HCT116 (cell line): ENCODE measurements around the gene KRT86. TPM values are rescaled to one million over a fixed set of nuclear protein-coding genes. Genes with fewer than 3 reads are reported as not detected.
A peak's percentile ranks its signal among the peaks of the same experiment; 100 is the strongest.

ENCODE experiments used
- ATAC-seq: fragments of 200-7000 bp; cut with Tn5 transposase; 2 replicates; pipeline ENCODE4 v1.9.1; 2020; ENCODE audit warnings: mild to moderate bottlenecking, moderate library complexity
- BruUV-seq: library from RNA; stranded (reverse); fragments of 400-500 nt; replicated peaks from 2 replicates; lab custom pipeline; 2021; lab: Mats Ljungman, UMichigan
- CTCF ChIA-PET: fragments of 300-600 bp; sonication (Branson Sonifier 250); formaldehyde crosslinking; loops from one replicate; lab custom pipeline; 2021; ENCODE audit warnings: antibody characterized with exemption; lab: Charles Lee
- POLR2A ChIA-PET: fragments of 300-600, 350-600 bp; sonication (Branson Sonifier 250); formaldehyde crosslinking; loops from one replicate; lab custom pipeline; 2021; ENCODE audit warnings: antibody characterized with exemption; lab: Charles Lee
- RAD21 ChIA-PET, 2 experiments: fragments of 300-600 bp; sonication (Branson Sonifier 250); formaldehyde crosslinking; loops; one replicate each; lab custom pipeline; 2023; ENCODE audit warnings: low total read pairs in 2 of 2; ENCODE audit not compliant: uncharacterized antibody in 2 of 2, unreplicated experiment in 2 of 2, low non-redundant PET in 1 of 2; lab: Charles Lee
- DNase-seq: peaks from one replicate; pipeline ENCODE4 v3.0.0-alpha.2; 2010; ENCODE audit warnings: low read depth, low spot score
- H2AFZ ChIP-seq: fragments of 200-600 bp; shearing (Covaris generic), sonication (generic); 2 replicates; pipeline ENCODE4 v1.6.1; 2017; ENCODE audit warnings: low read depth, mixed run types, mixed read lengths, antibody characterized with exemption, low read length; ENCODE audit not compliant: poor library complexity, severe bottlenecking
- H3K27ac ChIP-seq: 2 replicates; pipeline ENCODE4 v1.5.1; 2012; ENCODE audit warnings: low read depth, low read length
- H3K27me3 ChIP-seq: fragments of 200-600 bp; sonication (generic); 2 replicates; pipeline ENCODE4 v1.6.1; 2016; ENCODE audit warnings: mixed run types, low read length, mixed read lengths; ENCODE audit not compliant: insufficient read depth
- H3K36me3 ChIP-seq, 2 experiments: fragments of 200-500 bp in 1 of 2; fragments of 200-600 bp in 1 of 2; sonication (Bioruptor generic) in 1 of 2; sonication (generic) in 1 of 2; 2 replicates each; pipeline versions ENCODE4 v1.5.1 to v1.6.1; 2014 to 2016; ENCODE audit warnings: low read length in 2 of 2, inconsistent platforms in 1 of 2, mixed read lengths in 1 of 2, mixed run types in 1 of 2; ENCODE audit not compliant: insufficient read depth in 2 of 2, control insufficient read depth in 1 of 2
- H3K4me1 ChIP-seq, 2 experiments: fragments of 200-600 bp in 1 of 2; sonication (generic) in 1 of 2; 2 replicates each; pipeline versions ENCODE4 v1.5.1 to v1.6.1; 2012 to 2017; ENCODE audit warnings: low read length in 2 of 2, inconsistent platforms in 1 of 2, mild to moderate bottlenecking in 1 of 2, mixed read lengths in 1 of 2, mixed run types in 1 of 2, moderate library complexity in 1 of 2; ENCODE audit not compliant: insufficient read depth in 2 of 2, control insufficient read depth in 1 of 2
- H3K4me2 ChIP-seq: fragments of 200-600 bp; sonication (generic); 2 replicates; pipeline ENCODE4 v1.6.1; 2017; ENCODE audit warnings: mixed run types, low read length, mixed read lengths
- H3K4me3 ChIP-seq, 2 experiments: fragments of 200-600 bp in 1 of 2; sonication (generic) in 1 of 2; replicated peaks in 1 of 2; 2 replicates each; pipeline ENCODE4 v1.5.1; 2011 to 2016; ENCODE audit warnings: low read length in 2 of 2, control low read depth in 1 of 2, low read depth in 1 of 2, mild to moderate bottlenecking in 1 of 2, mixed read lengths in 1 of 2, mixed run types in 1 of 2
- H3K79me2 ChIP-seq: fragments of 200-600 bp; sonication (generic); 2 replicates; pipeline ENCODE4 v1.6.1; 2017; ENCODE audit warnings: mild to moderate bottlenecking, mixed run types, low read length, moderate library complexity, mixed read lengths; ENCODE audit not compliant: insufficient read depth
- H3K9ac ChIP-seq: fragments of 200-600 bp; sonication (generic); 2 replicates; pipeline ENCODE4 v1.6.1; 2016; ENCODE audit warnings: low read length, mixed read lengths
- H3K9me2 ChIP-seq: fragments of 200-600 bp; sonication (generic), shearing (Covaris generic); 2 replicates; pipeline ENCODE4 v1.6.1; 2017; ENCODE audit warnings: mixed run types, mild to moderate bottlenecking, moderate library complexity; ENCODE audit not compliant: insufficient read depth
- H3K9me3 ChIP-seq, 2 experiments: fragments of 200-500 bp in 1 of 2; fragments of 200-600 bp in 1 of 2; sonication (Bioruptor generic) in 1 of 2; sonication (generic) in 1 of 2; 2 replicates each; pipeline ENCODE4 v1.6.1; 2014 to 2017; ENCODE audit warnings: low read length in 2 of 2, mixed read lengths in 2 of 2, inconsistent platforms in 1 of 2, low read depth in 1 of 2, mild to moderate bottlenecking in 1 of 2, mixed run types in 1 of 2, moderate library complexity in 1 of 2; ENCODE audit not compliant: control insufficient read depth in 1 of 2, insufficient read depth in 1 of 2
- H4K20me1 ChIP-seq: fragments of 200-600 bp; sonication (generic), shearing (Covaris generic); 2 replicates; pipeline ENCODE4 v1.6.1; 2017; ENCODE audit warnings: mixed run types, mild to moderate bottlenecking, moderate library complexity; ENCODE audit not compliant: insufficient read depth
- CBX3 ChIP-seq: IDR thresholded peaks from 2 replicates; pipeline ENCODE4 v1.6.1; 2012; ENCODE audit warnings: low read depth
- CEBPB ChIP-seq: IDR thresholded peaks from 2 replicates; pipeline ENCODE4 v1.6.1; 2012; ENCODE audit warnings: low read depth
- EGR1 ChIP-seq: IDR thresholded peaks from 2 replicates; pipeline ENCODE4 v1.6.1; 2012; ENCODE audit warnings: low read depth
- ELF1 ChIP-seq: IDR thresholded peaks from 2 replicates; pipeline ENCODE4 v1.6.1; 2012; ENCODE audit warnings: low read depth, borderline replicate concordance
- FOSL1 ChIP-seq: IDR thresholded peaks from 2 replicates; pipeline ENCODE4 v1.6.1; 2012; ENCODE audit warnings: low read depth
- POLR2A ChIP-seq: IDR thresholded peaks from 2 replicates; pipeline ENCODE4 v1.7.0; 2011; ENCODE audit warnings: borderline replicate concordance; ENCODE audit not compliant: insufficient read depth, insufficient read length; ENCODE audit errors: extremely low read depth
- RAD21 ChIP-seq: IDR thresholded peaks from 2 replicates; pipeline ENCODE4 v1.6.1; 2012; ENCODE audit warnings: low read depth, mild to moderate bottlenecking
- SP1 ChIP-seq: IDR thresholded peaks from 2 replicates; pipeline ENCODE4 v1.6.1; 2012; ENCODE audit warnings: low read depth
- TCF7L2 ChIP-seq: IDR thresholded peaks from 2 replicates; pipeline ENCODE4 v1.7.0; 2011; ENCODE audit warnings: borderline replicate concordance, inconsistent platforms; ENCODE audit not compliant: insufficient read depth, insufficient read length; ENCODE audit errors: extremely low read depth
- YY1 ChIP-seq: IDR thresholded peaks from 2 replicates; pipeline ENCODE4 v1.6.1; 2011; ENCODE audit warnings: low read length, low read depth, moderate library complexity, mild to moderate bottlenecking; ENCODE audit not compliant: insufficient replicate concordance; ENCODE audit errors: extremely low read depth
- intact Hi-C: fragments of 100-400 bp; cut with micrococcal nuclease; formaldehyde crosslinking; loops from 2 replicates; pipeline ENCODE4 v1.10.0; 2022
- total RNA-seq: library from RNA; stranded (reverse); gene quantifications from one replicate; pipeline ENCODE4 v1.2.1, GENCODE V29; 2021; ENCODE audit not compliant: unreplicated experiment
- TF ChIP-seq, protein P1 (sequence below): IDR thresholded peaks from 2 replicates; pipeline ENCODE4 v1.6.1; 2012
- TF ChIP-seq, protein P2 (sequence below), 3 experiments: fragments of 200-600 bp in 1 of 3; sonication (generic) in 1 of 3; IDR thresholded peaks in 2 of 3; conservative IDR thresholded peaks in 1 of 3; 2 replicates each; pipeline ENCODE4 v1.5.1; 2012 to 2017; ENCODE audit warnings: low read depth in 2 of 3, low read length in 2 of 3, antibody characterized with exemption in 1 of 3, borderline replicate concordance in 1 of 3, control low read depth in 1 of 3, mild to moderate bottlenecking in 1 of 3, mixed read lengths in 1 of 3, mixed run types in 1 of 3, moderate library complexity in 1 of 3; ENCODE audit not compliant: insufficient read depth in 1 of 3
- TF ChIP-seq, protein P3 (sequence below): IDR thresholded peaks from 2 replicates; pipeline ENCODE4 v1.6.1; 2012

The KRT86 gene
- total RNA-seq, 1 experiment from 2014 or later = 1.5 TPM

DNA sequence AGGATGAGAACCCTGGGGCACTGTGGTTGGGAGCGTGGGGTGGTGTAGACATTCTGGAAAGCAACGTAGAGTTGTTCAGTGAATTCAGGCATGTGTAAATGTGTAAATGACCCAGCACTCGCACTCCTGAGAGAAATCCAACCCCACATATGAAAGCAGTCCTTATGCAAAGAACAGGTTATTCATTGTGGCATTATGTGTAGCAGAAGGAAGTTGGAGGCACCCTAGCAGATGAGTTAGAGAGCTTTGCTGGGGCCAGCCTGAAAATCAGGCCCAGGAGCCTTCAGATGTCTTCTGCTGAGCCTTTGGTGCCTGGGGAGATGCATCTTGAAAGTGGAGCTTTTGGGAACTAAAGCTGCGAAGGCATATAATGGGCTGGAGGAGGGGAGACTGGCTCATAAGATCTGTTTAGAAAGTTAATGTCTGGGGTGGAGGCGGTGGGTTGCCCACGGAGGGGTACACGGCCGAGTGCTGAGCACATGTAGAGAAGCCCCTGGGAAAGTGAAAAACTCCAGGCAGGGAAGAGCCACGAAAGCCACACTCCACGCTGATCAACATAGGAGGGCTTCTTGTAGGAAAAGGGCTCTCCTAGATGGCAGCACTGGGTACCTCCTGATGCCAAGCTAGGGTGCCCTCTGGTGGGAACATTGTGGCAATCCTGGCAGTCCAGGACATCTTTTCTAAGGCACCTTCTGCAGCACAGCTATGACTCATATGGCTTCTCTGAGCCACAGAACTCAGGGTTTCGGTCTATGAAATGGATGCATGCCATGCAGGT, 52.8 kb downstream of the KRT86 start:
- ATAC-seq (peak; percentile 99), DNase-seq (peak; percentile 96)
- Histone ChIP-seq H3K36me3 (no peaks in the 10 kb centered on the region), H3K9ac (no peak overlapping the region), H3K27me3 (no peaks in the 10 kb centered on the region; the same call in 1 of the 2 replicates), H3K79me2 (no peaks in the 10 kb centered on the region), H2AFZ (peak overlapping the region; percentile 90), H3K27ac (no peak overlapping the region), H3K4me2 (peak overlapping the region; percentile 32), H3K4me1 (peaks cover 0 to 15% of the 10 kb centered on the region in 2 experiments; a peak in 2 of 4 replicates), H3K9me2 (no peaks in the 10 kb centered on the region), H3K4me3 (no peak overlapping the region; a peak in 1 of 4 replicates)
- intact Hi-C loops = loop anchor here (1.0 to 5.0 kb wide), 5 partner anchors 47 to 545 kb away; no protein-coding TSS in a partner anchor
- no TSS peak for BruUV-seq
- ChIA-PET POLR2A (interaction anchor here (0.6 to 2.4 kb wide), 7 partner anchors 48 to 182 kb away, joined by 3 to 15 read pairs (median 3); partner anchors contain the start of gene KRT80), CTCF (interaction anchor here (0.6 to 3.6 kb wide), 48 partner anchors 9 to 653 kb away, joined by 3 to 23 read pairs (median 6); partner anchors contain the start of gene KRT80), RAD21 (interaction anchor here (0.6 to 2.1 kb wide), 13 partner anchors 19 to 184 kb away, joined by 3 to 9 read pairs (median 4); no protein-coding TSS in a partner anchor)
- no peak for TF ChIP-seq CEBPB
- TF ChIP-seq CBX3 = peak; percentile 89; the same call in 1 of the 2 replicates
- no peak; the same call in none of the 2 replicates for TF ChIP-seq FOSL1
- TF ChIP-seq ELF1 = no peak
- no peak for TF ChIP-seq POLR2A
- TF ChIP-seq, protein P1, sequence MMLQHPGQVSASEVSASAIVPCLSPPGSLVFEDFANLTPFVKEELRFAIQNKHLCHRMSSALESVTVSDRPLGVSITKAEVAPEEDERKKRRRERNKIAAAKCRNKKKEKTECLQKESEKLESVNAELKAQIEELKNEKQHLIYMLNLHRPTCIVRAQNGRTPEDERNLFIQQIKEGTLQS = no peak
- TF ChIP-seq, protein P2, sequence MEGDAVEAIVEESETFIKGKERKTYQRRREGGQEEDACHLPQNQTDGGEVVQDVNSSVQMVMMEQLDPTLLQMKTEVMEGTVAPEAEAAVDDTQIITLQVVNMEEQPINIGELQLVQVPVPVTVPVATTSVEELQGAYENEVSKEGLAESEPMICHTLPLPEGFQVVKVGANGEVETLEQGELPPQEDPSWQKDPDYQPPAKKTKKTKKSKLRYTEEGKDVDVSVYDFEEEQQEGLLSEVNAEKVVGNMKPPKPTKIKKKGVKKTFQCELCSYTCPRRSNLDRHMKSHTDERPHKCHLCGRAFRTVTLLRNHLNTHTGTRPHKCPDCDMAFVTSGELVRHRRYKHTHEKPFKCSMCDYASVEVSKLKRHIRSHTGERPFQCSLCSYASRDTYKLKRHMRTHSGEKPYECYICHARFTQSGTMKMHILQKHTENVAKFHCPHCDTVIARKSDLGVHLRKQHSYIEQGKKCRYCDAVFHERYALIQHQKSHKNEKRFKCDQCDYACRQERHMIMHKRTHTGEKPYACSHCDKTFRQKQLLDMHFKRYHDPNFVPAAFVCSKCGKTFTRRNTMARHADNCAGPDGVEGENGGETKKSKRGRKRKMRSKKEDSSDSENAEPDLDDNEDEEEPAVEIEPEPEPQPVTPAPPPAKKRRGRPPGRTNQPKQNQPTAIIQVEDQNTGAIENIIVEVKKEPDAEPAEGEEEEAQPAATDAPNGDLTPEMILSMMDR (IDR thresholded peaks at IDR 0.05 in 2 of 3, conservative IDR thresholded peaks at IDR 0.05 in 1 of 3; ENCODE audit: borderline replicate concordance in 1 of 3, insufficient read depth in 1 of 3, low read depth in 2 of 3, low read length in 2 of 3) = peak; percentile 97 to 100 (median 99)
- peak; percentile 97 for TF ChIP-seq RAD21
- TF ChIP-seq TCF7L2 = no peak
- TF ChIP-seq SP1 = no peak; the same call in 1 of the 2 replicates
- no peak for TF ChIP-seq EGR1
- peak; percentile 47 for TF ChIP-seq YY1
- TF ChIP-seq, protein P3, sequence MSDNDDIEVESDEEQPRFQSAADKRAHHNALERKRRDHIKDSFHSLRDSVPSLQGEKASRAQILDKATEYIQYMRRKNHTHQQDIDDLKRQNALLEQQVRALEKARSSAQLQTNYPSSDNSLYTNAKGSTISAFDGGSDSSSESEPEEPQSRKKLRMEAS = peak; percentile 74
- TF ChIP-seq, all 23 proteins: peak for 5
- Histone ChIP-seq H3K9me3 (no peaks in the 10 kb centered on the region), H4K20me1 (no peaks in the 10 kb centered on the region)
